Ovary (tissue), 9 donors: ENCODE data around the gene VPS54. TPM values are rescaled to one million over a fixed set of nuclear protein-coding genes. Genes with fewer than 3 reads are reported as not detected.

Experiments used
- DNase-seq, 5 donors: peaks; one replicate each; pipeline ENCODE4 v3.0.0-alpha.2; 2019 to 2020
- H3K27ac ChIP-seq, 2 donors: fragments of 200-600 bp; one replicate each; pipeline versions ENCODE4 v1.5.1 to v1.8.0; 2019 to 2022
- H3K27me3 ChIP-seq: fragments of 200-600 bp; one replicate; pipeline ENCODE4 v1.8.0; 2022
- H3K36me3 ChIP-seq: fragments of 200-600 bp; sonication (generic); one replicate; pipeline ENCODE4 v1.5.1; 2019
- H3K4me1 ChIP-seq: one replicate; pipeline ENCODE4 v1.8.1; 2013; ENCODE audit warnings: mild to moderate bottlenecking, moderate library complexity; ENCODE audit not compliant: insufficient read depth
- H3K4me3 ChIP-seq: fragments of 200-600 bp; sonication (generic); one replicate; pipeline ENCODE4 v1.5.1; 2017
- H3K9me3 ChIP-seq, 2 donors: fragments of 200-600 bp in 1 of 2; sonication (generic) in 1 of 2; one replicate each; pipeline versions ENCODE4 v1.5.1 to v1.8.1; 2013 to 2019; ENCODE audit warnings: mild to moderate bottlenecking in 1 of 2, moderate library complexity in 1 of 2
- CTCF ChIP-seq, 3 donors: fragments of 450-650 bp in 2 of 3; fragments of 200-600 bp in 1 of 3; IDR thresholded peaks; one replicate each; pipeline versions ENCODE4 v1.5.1 to v1.8.0; 2016 to 2022; ENCODE audit warnings: antibody characterized with exemption in 3 of 3, mild to moderate bottlenecking in 1 of 3
- EP300 ChIP-seq: sonication (generic); formaldehyde crosslinking; IDR thresholded peaks from one replicate; pipeline ENCODE4 v1.6.1; 2017; ENCODE audit warnings: antibody characterized with exemption
- POLR2A ChIP-seq: fragments of 450-650 bp; IDR thresholded peaks from one replicate; pipeline ENCODE4 v1.6.1; 2017; ENCODE audit warnings: antibody characterized with exemption, mild to moderate bottlenecking, moderate library complexity
- WGBS, 3 donors: extraction: QIAGEN DNeasy Blood & Tissue Kit in 1 of 3; methylation state at CpG; one replicate each; pipeline versions ENCODE4 v1.1.5 to v1.1.7; 2013 to 2017; 5-methylcytosine and 5-hydroxymethylcytosine counted together
- intact Hi-C, 4 donors: fragments of 100-400 bp; cut with DNase I; formaldehyde crosslinking; loops; one replicate each; pipeline versions ENCODE4 v1.11.0 to v1.15.1; 2022 to 2023
- polyA plus RNA-seq, 2 donors: library from polyadenylated mRNA; stranded (reverse); fragments of 200-250 nt in 1 of 2; fragments of 350-450 nt in 1 of 2; fragmentation: Illumina TruSeq in 1 of 2; extraction: RNeasy Lipid Tissue Mini Kit (QIAGEN cat#74804) in 1 of 2; gene quantifications; one replicate each; pipeline ENCODE4 v1.2.3, GENCODE V29; 2013 to 2014
- total RNA-seq, 7 donors: library from RNA; depleted of rRNA in 2 of 7; stranded (reverse); fragments of >200 nt in 2 of 7; fragmentation: NEBNext Ultra II Directional in 3 of 7; extraction: Animal tissue kit (Norgen Biotek cat#: 25700) in 3 of 7; gene quantifications; one replicate each; pipeline versions ENCODE4 v1.1.0 to v1.2.4, GENCODE V29; 2016 to 2023
- donor health status: DM: no; HTN: no; CAD: no; lungs with moderate emphysema.
- donor health status: DM: no; HTN: no; CAD: no.
- donor health status: Bipolar disorder and iron deficiency.
- donor health status: DM: yes; HTN: yes; CAD: no.
- donor health status: DM: no; HTN: no; CAD: no.
- donor health status: DM: yes; HTN: yes; CAD: no.

Gene VPS54
- total and polyA plus RNA-seq, 9 donors: 17.9 to 28.6 (median 20.6) TPM

- WGBS, 3 donors: 89 to 92% (median 90%) methylated on average over 7 of the region's 7 CpGs
- H3K27me3 ChIP-seq: no peaks in the 10 kb centered on the region
Observed at GRCh38 chr2:64007924-64008323, 11.3 kb downstream of the VPS54 start.

DNA sequence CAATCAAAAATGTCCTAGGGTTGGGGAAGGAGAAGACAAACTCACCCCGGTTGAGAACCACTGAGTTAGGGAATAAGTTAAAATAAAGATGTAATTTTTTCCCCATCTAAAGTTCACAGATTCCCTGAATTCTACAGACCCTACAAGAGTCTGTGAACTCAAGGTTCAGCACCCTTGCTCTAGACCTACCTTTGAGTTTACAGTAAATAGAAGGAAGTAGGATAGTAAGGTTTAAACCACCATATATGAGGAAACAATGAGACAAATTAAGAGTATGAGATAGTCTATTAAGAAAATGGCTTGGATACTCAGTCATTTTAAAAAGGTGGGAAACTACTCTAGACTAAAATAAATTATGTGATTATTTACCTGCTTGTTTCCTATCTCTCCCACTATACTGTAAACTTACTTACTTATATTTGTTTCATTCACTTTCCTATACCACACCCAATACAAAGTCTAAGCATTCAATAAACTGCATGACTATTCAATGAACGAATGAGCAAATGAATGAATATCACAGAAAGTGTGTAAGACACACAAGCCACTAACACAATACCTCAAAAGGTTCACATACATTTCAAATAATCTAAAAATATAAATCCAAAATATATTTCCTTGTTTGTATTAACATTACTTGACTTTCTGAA lies 13.4 kb downstream of the VPS54 start:
- intact Hi-C loops: no loop called here

More at GRCh38 chr2:64007924-64008323, 11.3 kb downstream of the VPS54 start:
- no peaks in the 10 kb centered on the region for H3K36me3 ChIP-seq
- TF ChIP-seq EP300: no peak
- H3K27ac ChIP-seq: no peak overlapping the region
- DNase-seq: no peak
- no peaks in the 10 kb centered on the region for H3K9me3 ChIP-seq
- no peak overlapping the region for H3K4me3 ChIP-seq
- no peaks in the 10 kb centered on the region for H3K4me1 ChIP-seq
- intact Hi-C loops: no loop called here

DNA sequence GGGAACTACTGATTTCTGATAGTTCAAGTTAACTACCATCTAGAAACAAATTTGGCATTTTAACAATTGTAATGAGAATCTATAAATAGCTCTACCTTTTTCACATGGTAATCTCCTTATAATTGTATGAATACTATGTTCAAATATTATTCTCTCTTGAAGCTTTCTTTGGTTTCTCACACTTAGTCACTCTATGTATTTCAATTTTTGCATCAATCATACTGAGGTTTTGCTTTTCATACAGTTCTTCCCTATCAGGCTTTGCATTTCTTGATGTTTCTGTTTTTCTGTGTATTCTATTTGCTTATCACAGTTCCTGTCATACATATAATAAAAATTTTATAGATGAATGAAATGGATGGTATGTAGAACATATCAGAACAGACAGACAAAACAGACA lies 16.0 kb downstream of the VPS54 start:
- no peaks in the 10 kb centered on the region for H3K27me3 ChIP-seq
- intact Hi-C loops: no loop called here
- TF ChIP-seq EP300 (no peak), POLR2A (no peak), CTCF (IDR thresholded peaks at IDR 0.05) (no peak)
- H3K36me3 ChIP-seq: no peaks in the 10 kb centered on the region
- no peak overlapping the region for H3K27ac ChIP-seq
- no peaks in the 10 kb centered on the region for H3K9me3 ChIP-seq
- H3K4me3 ChIP-seq: no peak overlapping the region
- no peak for DNase-seq
- peaks cover 2% of the 10 kb centered on the region for H3K4me1 ChIP-seq

More for the DNA sequence above, 13.4 kb downstream of the VPS54 start:
- no peak for DNase-seq
- TF ChIP-seq EP300: no peak
- no peak for TF ChIP-seq POLR2A
- TF ChIP-seq CTCF (IDR thresholded peaks at IDR 0.05): no peak
- no peaks in the 10 kb centered on the region for H3K4me1 ChIP-seq
- no peaks in the 10 kb centered on the region for H3K9me3 ChIP-seq
- no peaks in the 10 kb centered on the region for H3K27me3 ChIP-seq
- WGBS, 3 donors: 97 to 99% (median 98%) methylated on average over 2 of the region's 2 CpGs
- no peak overlapping the region for H3K27ac ChIP-seq
- H3K4me3 ChIP-seq: no peak overlapping the region
- H3K36me3 ChIP-seq: no peaks in the 10 kb centered on the region

DNA sequence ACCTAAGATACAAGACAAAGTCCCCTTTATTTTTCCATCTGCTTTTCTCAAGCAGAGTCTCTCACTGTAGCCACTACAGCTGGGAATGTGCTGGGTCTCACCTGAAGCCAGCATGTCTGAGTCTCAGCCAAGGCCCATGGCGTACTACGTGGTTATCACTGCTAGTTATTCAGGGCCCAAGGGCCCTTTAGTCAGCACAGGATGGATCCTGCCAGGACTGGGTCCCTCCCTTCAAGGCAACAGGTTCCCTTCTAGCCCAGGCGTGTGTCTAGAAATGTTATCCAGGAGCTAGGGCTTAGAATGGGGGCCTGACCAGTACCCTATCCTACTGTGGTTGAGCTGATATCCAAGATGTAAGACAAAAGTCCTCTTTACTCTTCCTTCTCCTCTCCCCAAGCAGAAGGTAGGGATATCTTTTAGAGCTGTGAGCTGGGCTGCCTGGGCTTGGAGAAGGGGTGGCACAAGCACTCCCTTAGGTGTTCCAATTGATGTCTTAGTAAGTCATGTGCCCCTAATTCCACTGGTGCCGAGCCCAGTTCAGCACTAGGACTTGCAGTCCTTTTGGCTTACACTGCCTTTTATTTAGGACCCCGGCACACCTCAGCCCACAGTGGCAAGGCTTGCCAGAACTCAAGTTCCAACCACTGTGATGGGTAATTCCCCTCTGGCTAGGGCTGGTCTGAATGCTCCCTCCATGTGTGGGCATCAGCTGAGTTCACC lies 17.7 kb downstream of the VPS54 start:
- no peak overlapping the region for H3K27ac ChIP-seq
- no peak overlapping the region for H3K4me3 ChIP-seq
- H3K36me3 ChIP-seq: no peaks in the 10 kb centered on the region
- H3K9me3 ChIP-seq: no peaks in the 10 kb centered on the region
- WGBS, 3 donors: 98% methylated on average over 5 of the region's 5 CpGs
- DNase-seq: no peak
- H3K27me3 ChIP-seq: no peaks in the 10 kb centered on the region
- intact Hi-C loops: no loop called here
- TF ChIP-seq POLR2A (no peak), CTCF (IDR thresholded peaks at IDR 0.05) (no peak), EP300 (no peak)
- peaks cover 2% of the 10 kb centered on the region for H3K4me1 ChIP-seq
